Epithelial cell of proximal tubule (primary cell): ENCODE data around the gene RAPGEF3. TPM values are rescaled to one million over a fixed set of nuclear protein-coding genes. Genes with fewer than 3 reads are reported as not detected.

Source experiments
- DNase-seq: peaks from one replicate; pipeline ENCODE4 v3.0.0-alpha.2; 2011; ENCODE audit warnings: low read depth
- H3K4me3 ChIP-seq: 2 replicates; pipeline ENCODE4 v1.5.1; 2011; ENCODE audit warnings: low read depth, mild to moderate bottlenecking, low read length
- CTCF ChIP-seq: conservative IDR thresholded peaks from 2 replicates; pipeline ENCODE4 v1.5.1; 2012; ENCODE audit warnings: low read depth, mild to moderate bottlenecking, low read length
- total RNA-seq: library from RNA; depleted of rRNA; stranded (reverse); fragments of >200 nt; gene quantifications from 2 replicates; pipeline ENCODE4 v1.2.3, GENCODE V29; 2015

RAPGEF3 gene
- total RNA-seq, 1 donor from 2014 or later = 102 TPM

GRCh38 chr12:47766502-47767215 is 8.0 kb upstream of the RAPGEF3 start:
- no peak overlapping the region for H3K4me3 ChIP-seq
- TF ChIP-seq CTCF = no peak
- DNase-seq = no peak

GRCh38 chr12:47763481-47764346 is 5.0 kb upstream of the RAPGEF3 start:
- peak; percentile 92 for DNase-seq
- no peak overlapping the region for H3K4me3 ChIP-seq
- no peak for TF ChIP-seq CTCF

GRCh38 chr12:47762850-47763465 is 4.3 kb upstream of the RAPGEF3 start:
- TF ChIP-seq CTCF = no peak
- DNase-seq = peak; percentile 61
- H3K4me3 ChIP-seq = no peak overlapping the region

- no peak for DNase-seq
- no peak for TF ChIP-seq CTCF
- H3K4me3 ChIP-seq = peak overlapping the region; percentile 86
These were observed 171 bp downstream of the RAPGEF3 start for GRCh38 chr12:47758584-47758833.

GRCh38 chr12:47757840-47758583 is 668 bp downstream of the RAPGEF3 start:
- H3K4me3 ChIP-seq = peak overlapping the region; percentile 86
- TF ChIP-seq CTCF = no peak
- DNase-seq = no peak

GRCh38 chr12:47757364-47757839 is 1.3 kb downstream of the RAPGEF3 start:
- DNase-seq = no peak
- TF ChIP-seq CTCF = no peak
- peak overlapping the region; percentile 86 for H3K4me3 ChIP-seq
